HL-60 (cell line): ENCODE measurements around the gene CHCHD6.

ENCODE experiments used
- DNase-seq, 2 experiments: peaks; one replicate each; pipeline ENCODE4 v3.0.0-alpha.2; 2010 to 2020; ENCODE audit warnings: low read depth in 1 of 2, low spot score in 1 of 2
- H3K27ac ChIP-seq: fragments of 250-450 bp; sonication (Bioruptor Pico); replicated peaks from 2 replicates; pipeline ENCODE4 v1.5.1; 2020; ENCODE audit warnings: mild to moderate bottlenecking, moderate library complexity
- H3K27me3 ChIP-seq: fragments of 250-450 bp; sonication (Bioruptor Pico); 2 replicates; pipeline ENCODE4 v1.5.1; 2021; ENCODE audit warnings: mild to moderate bottlenecking, moderate library complexity; ENCODE audit not compliant: insufficient read depth, poor library complexity, severe bottlenecking
- H3K4me3 ChIP-seq: replicated peaks from 2 replicates; pipeline ENCODE4 v1.5.1; 2011; ENCODE audit warnings: mild to moderate bottlenecking, control low read depth, low read length; ENCODE audit not compliant: insufficient read depth
- CTCF ChIP-seq: IDR thresholded peaks from one replicate; pipeline ENCODE4 v1.5.1; 2011; ENCODE audit warnings: low read length, control low read depth, inconsistent platforms; ENCODE audit not compliant: insufficient read depth
- GABPA ChIP-seq: IDR thresholded peaks from 2 replicates; pipeline ENCODE4 v1.6.1; 2012; ENCODE audit warnings: low read depth
- POLR2AphosphoS5 ChIP-seq: IDR thresholded peaks from 2 replicates; pipeline ENCODE4 v1.6.1; 2012; ENCODE audit warnings: low read depth
- REST ChIP-seq: IDR thresholded peaks from 2 replicates; pipeline ENCODE4 v1.6.1; 2012; ENCODE audit warnings: low read depth; ENCODE audit not compliant: insufficient replicate concordance
- SPI1 ChIP-seq: IDR thresholded peaks from 2 replicates; pipeline ENCODE4 v1.6.1; 2012; ENCODE audit warnings: low read depth, mild to moderate bottlenecking, borderline replicate concordance

Gene CHCHD6

GRCh38 chr3:126834596-126835471 is 130.8 kb downstream of the CHCHD6 start:
- no peak overlapping the region for H3K27ac ChIP-seq
- TF ChIP-seq GABPA: no peak
- no peak for TF ChIP-seq CTCF
- no peak for TF ChIP-seq REST
- no peak for TF ChIP-seq SPI1
- no peak for TF ChIP-seq POLR2AphosphoS5
- H3K27me3 ChIP-seq: no peaks in the 10 kb centered on the region
- no peak overlapping the region for H3K4me3 ChIP-seq
- DNase-seq: no peak

- Histone ChIP-seq H3K27ac (no peak overlapping the region), H3K27me3 (no peaks in the 10 kb centered on the region), H3K4me3 (no peak overlapping the region)
- no peak for DNase-seq
- TF ChIP-seq POLR2AphosphoS5 (no peak), CTCF (no peak), SPI1 (no peak), GABPA (no peak), REST (no peak)
Measured at GRCh38 chr3:126835472-126836219, 131.6 kb downstream of the CHCHD6 start.

- TF ChIP-seq REST: no peak
- no peak for TF ChIP-seq POLR2AphosphoS5
- no peak for TF ChIP-seq CTCF
- TF ChIP-seq SPI1: no peak
- TF ChIP-seq GABPA: no peak
Measured at GRCh38 chr3:126836220-126836860, 132.3 kb downstream of the CHCHD6 start.

More at GRCh38 chr3:126836220-126836860, 132.3 kb downstream of the CHCHD6 start:
- Histone ChIP-seq H3K27ac (no peak overlapping the region), H3K27me3 (no peaks in the 10 kb centered on the region), H3K4me3 (no peak overlapping the region)
- no peak for DNase-seq
